WTC11 (cell line): ENCODE data around the gene FAM72D.
"Not testable (repeated sequence)": the region's sequence is repeated elsewhere in the genome, so short reads cannot be mapped to it uniquely, and the experiment has no call there.

ENCODE experiments used
- ARID4B ChIP-seq: sonication (generic); formaldehyde crosslinking; IDR thresholded peaks from 2 replicates; pipeline ENCODE4 v1.8.0; 2023; ENCODE audit warnings: missing genetic modification reagents, mild to moderate bottlenecking, borderline replicate concordance
- ATF3 ChIP-seq: sonication (generic); formaldehyde crosslinking; conservative IDR thresholded peaks from 2 replicates; pipeline ENCODE4 v1.8.1; 2022; ENCODE audit warnings: mild to moderate bottlenecking, missing genetic modification reagents
- CBFB ChIP-seq: sonication (generic); formaldehyde crosslinking; IDR thresholded peaks from 2 replicates; pipeline ENCODE4 v1.8.1; 2022; ENCODE audit warnings: mild to moderate bottlenecking, low read depth, missing genetic modification reagents
- CTCF ChIP-seq: fragments of 200-600 bp; IDR thresholded peaks from 2 replicates; pipeline ENCODE4 v1.8.0; 2022; ENCODE audit warnings: antibody characterized with exemption
- E2F4 ChIP-seq: sonication (generic); formaldehyde crosslinking; IDR thresholded peaks from 2 replicates; pipeline ENCODE4 v1.8.1; 2022; ENCODE audit warnings: low read depth, mild to moderate bottlenecking, moderate library complexity, missing genetic modification reagents, borderline replicate concordance
- MYBL2 ChIP-seq: sonication (generic); formaldehyde crosslinking; IDR thresholded peaks from 2 replicates; pipeline ENCODE4 v1.8.1; 2023; ENCODE audit warnings: mild to moderate bottlenecking, moderate library complexity, missing genetic modification reagents
- NR3C1 ChIP-seq: sonication (generic); formaldehyde crosslinking; conservative IDR thresholded peaks from 2 replicates; pipeline ENCODE4 v1.8.1; 2023; ENCODE audit warnings: low read depth, mild to moderate bottlenecking, missing genetic modification reagents
- SMAD3 ChIP-seq: sonication (generic); formaldehyde crosslinking; IDR thresholded peaks from 2 replicates; pipeline ENCODE4 v1.8.0; 2022; ENCODE audit warnings: missing genetic modification reagents, mild to moderate bottlenecking, borderline replicate concordance
- TCF7 ChIP-seq: sonication (generic); formaldehyde crosslinking; IDR thresholded peaks from 2 replicates; pipeline ENCODE4 v1.8.0; 2022; ENCODE audit warnings: mild to moderate bottlenecking, low read depth, missing genetic modification reagents, moderate library complexity
- TEAD4 ChIP-seq: sonication (generic); formaldehyde crosslinking; IDR thresholded peaks from 2 replicates; pipeline ENCODE4 v1.8.0; 2022; ENCODE audit warnings: mild to moderate bottlenecking, missing genetic modification reagents
- TP53 ChIP-seq: sonication (generic); formaldehyde crosslinking; IDR thresholded peaks from 2 replicates; pipeline ENCODE4 v1.8.1; 2023; ENCODE audit warnings: mild to moderate bottlenecking, missing genetic modification reagents
- USF2 ChIP-seq: sonication (generic); formaldehyde crosslinking; IDR thresholded peaks from 2 replicates; pipeline ENCODE4 v1.8.1; 2023; ENCODE audit warnings: mild to moderate bottlenecking, missing genetic modification reagents, moderate library complexity

GRCh38 chr1:145082483-145083255 lies 13.1 kb upstream of the FAM72D start:
- TF ChIP-seq ATF3 (CRISPR knock-in tag); CTCF; TEAD4 (CRISPR knock-in tag); NR3C1; MYBL2; USF2 (CRISPR knock-in tag); E2F4; SMAD3 (CRISPR knock-in tag); CBFB; TP53 (CRISPR knock-in tag); TCF7 (CRISPR knock-in tag); ARID4B (CRISPR knock-in tag): not testable (repeated sequence)
